HAP-1 (cell line): ENCODE results near the gene FCHSD1.

ENCODE experiments used
- DNase-seq, 2 experiments: peaks; one replicate each; pipeline ENCODE4 v3.0.0-alpha.2; 2016 to 2020; ENCODE audit warnings: low spot score in 2 of 2
- H3K27me3 ChIP-seq: fragments of 250-450 bp; sonication (Bioruptor Pico); 2 replicates; pipeline ENCODE4 v1.5.1; 2020; ENCODE audit warnings: low read depth, mild to moderate bottlenecking, moderate library complexity
- H3K36me3 ChIP-seq: fragments of 250-450 bp; sonication (Bioruptor Pico); replicated peaks from 2 replicates; pipeline ENCODE4 v1.5.1; 2020; ENCODE audit warnings: mild to moderate bottlenecking
- H3K4me1 ChIP-seq: fragments of 250-450 bp; sonication (Bioruptor Pico); 2 replicates; pipeline ENCODE4 v1.5.1; 2020; ENCODE audit warnings: mild to moderate bottlenecking
- H3K4me3 ChIP-seq: fragments of 250-450 bp; sonication (Bioruptor Pico); 2 replicates; pipeline ENCODE4 v1.5.1; 2020; ENCODE audit warnings: mild to moderate bottlenecking, moderate library complexity
- H3K9me3 ChIP-seq: fragments of 250-450 bp; sonication (Bioruptor Pico); 2 replicates; pipeline ENCODE4 v1.5.1; 2020; ENCODE audit warnings: mild to moderate bottlenecking, moderate library complexity
- in situ Hi-C: fragments of 300-500 bp; cut with MboI; formaldehyde crosslinking; loops from 3 replicates; pipeline ENCODE4 v1.14.3; 2020; ENCODE audit warnings: low sequenced_read_pairs, inconsistent platforms, mixed read lengths

FCHSD1 gene

GRCh38 chr5:141650851-141651727 is at the start of gene FCHSD1:
TSS of gene FCHSD1 (minus strand) at chr5:141651418. CDS start at chr5:141651368, 50 bp downstream.
- H3K36me3 ChIP-seq: no peaks in the 10 kb centered on the region; the same call in 1 of the 2 replicates
- peak within 1 kb of the TSS; percentile 66 for H3K4me3 ChIP-seq
- peaks cover 3% of the 10 kb centered on the region; the same call in 1 of the 2 replicates for H3K4me1 ChIP-seq
- in situ Hi-C loops: no loop called here
- no peaks in the 10 kb centered on the region for H3K9me3 ChIP-seq
- H3K27me3 ChIP-seq: no peaks in the 10 kb centered on the region
- peak; percentile 76 to 93 for DNase-seq

- Histone ChIP-seq H3K4me3 (no peak overlapping the region), H3K4me1 (no peaks in the 10 kb centered on the region; the same call in 1 of the 2 replicates), H3K27me3 (peaks cover 3% of the 10 kb centered on the region; the same call in 1 of the 2 replicates), H3K9me3 (no peaks in the 10 kb centered on the region), H3K36me3 (no peaks in the 10 kb centered on the region)
- in situ Hi-C loops: loop anchor here (25.0 kb wide), 1 partner anchor 440 kb away; no protein-coding TSS in a partner anchor
- no peak for DNase-seq
Observed at GRCh38 chr5:141697586-141697985, 46.4 kb upstream of the FCHSD1 start.

- peaks cover 3% of the 10 kb centered on the region; the same call in 1 of the 2 replicates for H3K4me1 ChIP-seq
- in situ Hi-C loops: loop anchor here (25.0 kb wide), 1 partner anchor 441 kb away; no protein-coding TSS in a partner anchor
- H3K4me3 ChIP-seq: no peak overlapping the region
- H3K27me3 ChIP-seq: peaks cover 8% of the 10 kb centered on the region
- no peaks in the 10 kb centered on the region for H3K36me3 ChIP-seq
- no peaks in the 10 kb centered on the region for H3K9me3 ChIP-seq
- no peak for DNase-seq
Observed at GRCh38 chr5:141696431-141696830, 45.2 kb upstream of the FCHSD1 start.

- in situ Hi-C loops: loop anchor here (25.0 kb wide), 1 partner anchor 442 kb away; no protein-coding TSS in a partner anchor
- no peaks in the 10 kb centered on the region for H3K36me3 ChIP-seq
- peaks cover 3% of the 10 kb centered on the region; the same call in 1 of the 2 replicates for H3K4me1 ChIP-seq
- H3K9me3 ChIP-seq: no peaks in the 10 kb centered on the region
- no peak for DNase-seq
- peaks cover 8% of the 10 kb centered on the region for H3K27me3 ChIP-seq
- no peak overlapping the region for H3K4me3 ChIP-seq
Observed at GRCh38 chr5:141695627-141696215, 44.5 kb upstream of the FCHSD1 start.

- DNase-seq: no peak
- no peaks in the 10 kb centered on the region for H3K36me3 ChIP-seq
- peaks cover 3% of the 10 kb centered on the region; the same call in 1 of the 2 replicates for H3K4me1 ChIP-seq
- no peaks in the 10 kb centered on the region for H3K9me3 ChIP-seq
- in situ Hi-C loops: loop anchor here (5.0 to 25.0 kb wide), 2 partner anchors 263 to 443 kb away; partner anchors contain the start of gene PCDH12
- peaks cover 10% of the 10 kb centered on the region for H3K27me3 ChIP-seq
- H3K4me3 ChIP-seq: no peak overlapping the region
Observed at GRCh38 chr5:141694479-141694878, 43.3 kb upstream of the FCHSD1 start.

- in situ Hi-C loops: loop anchor here (5.0 to 25.0 kb wide), 2 partner anchors 264 to 444 kb away; partner anchors contain the start of gene PCDH12
- Histone ChIP-seq H3K27me3 (peaks cover 9% of the 10 kb centered on the region), H3K9me3 (no peaks in the 10 kb centered on the region), H3K4me3 (no peak overlapping the region), H3K36me3 (no peaks in the 10 kb centered on the region), H3K4me1 (peaks cover 3% of the 10 kb centered on the region; the same call in 1 of the 2 replicates)
- no peak for DNase-seq
Observed at GRCh38 chr5:141692919-141693725, 41.9 kb upstream of the FCHSD1 start.

- no peaks in the 10 kb centered on the region for H3K36me3 ChIP-seq
- no peak for DNase-seq
- H3K4me3 ChIP-seq: peak overlapping the region; percentile 28
- in situ Hi-C loops: loop anchor here (5.0 to 25.0 kb wide), 2 partner anchors 265 to 445 kb away; partner anchors contain the start of gene PCDH12
- H3K4me1 ChIP-seq: peaks cover 3% of the 10 kb centered on the region; the same call in 1 of the 2 replicates
- peaks cover 9% of the 10 kb centered on the region for H3K27me3 ChIP-seq
- H3K9me3 ChIP-seq: no peaks in the 10 kb centered on the region
Observed at GRCh38 chr5:141692533-141692888, 41.3 kb upstream of the FCHSD1 start.

GRCh38 chr5:141691867-141692532 is 40.8 kb upstream of the FCHSD1 start:
- in situ Hi-C loops: loop anchor here (5.0 to 25.0 kb wide), 2 partner anchors 265 to 445 kb away; partner anchors contain the start of gene PCDH12
- H3K36me3 ChIP-seq: no peaks in the 10 kb centered on the region
- peak overlapping the region; percentile 28 for H3K4me3 ChIP-seq
- H3K9me3 ChIP-seq: no peaks in the 10 kb centered on the region
- peaks cover 9% of the 10 kb centered on the region for H3K27me3 ChIP-seq
- peak; percentile 78 to 92 for DNase-seq
- H3K4me1 ChIP-seq: peaks cover 3% of the 10 kb centered on the region; the same call in 1 of the 2 replicates

GRCh38 chr5:141691286-141691866 is 40.2 kb upstream of the FCHSD1 start:
- Histone ChIP-seq H3K27me3 (peaks cover 9% of the 10 kb centered on the region), H3K36me3 (no peaks in the 10 kb centered on the region), H3K4me3 (no peak overlapping the region), H3K9me3 (no peaks in the 10 kb centered on the region), H3K4me1 (peaks cover 3% of the 10 kb centered on the region; the same call in 1 of the 2 replicates)
- DNase-seq: no peak
- in situ Hi-C loops: loop anchor here (5.0 to 25.0 kb wide), 2 partner anchors 266 to 446 kb away; partner anchors contain the start of gene PCDH12

- Histone ChIP-seq H3K36me3 (no peaks in the 10 kb centered on the region), H3K9me3 (no peaks in the 10 kb centered on the region), H3K27me3 (peaks cover 8% of the 10 kb centered on the region), H3K4me1 (peaks cover 11% of the 10 kb centered on the region; the same call in 1 of the 2 replicates), H3K4me3 (no peak overlapping the region)
- DNase-seq: no peak
- in situ Hi-C loops: loop anchor here (25.0 kb wide), 1 partner anchor 450 kb away; no protein-coding TSS in a partner anchor
Observed at GRCh38 chr5:141686648-141687416, 35.6 kb upstream of the FCHSD1 start.

- Histone ChIP-seq H3K27me3 (peaks cover 4% of the 10 kb centered on the region; the same call in 1 of the 2 replicates), H3K9me3 (no peaks in the 10 kb centered on the region), H3K36me3 (no peaks in the 10 kb centered on the region), H3K4me3 (no peak overlapping the region), H3K4me1 (peaks cover 22% of the 10 kb centered on the region)
- in situ Hi-C loops: loop anchor here (25.0 kb wide), 1 partner anchor 452 kb away; no protein-coding TSS in a partner anchor
- DNase-seq: no peak
Observed at GRCh38 chr5:141685591-141685990, 34.4 kb upstream of the FCHSD1 start.
